ENCODE measurements around the gene PADI3. TPM values are rescaled to one million over a fixed set of nuclear protein-coding genes. Genes with fewer than 3 reads are reported as not detected.

PADI3 gene
- polyA plus RNA-seq, 2 of the 4 experiments (the other 2 are of a cell fraction): 0.99 to 2.4 TPM

- TF ChIP-seq REST (IDR thresholded peaks at IDR 0.05): no peak
- TF ChIP-seq FOSB (CRISPR knock-in tag; IDR thresholded peaks at IDR 0.05): no peak
- no peak for TF ChIP-seq HOXB5 (CRISPR knock-in tag; IDR thresholded peaks at IDR 0.05)
- TF ChIP-seq NPAS2 (CRISPR knock-in tag; IDR thresholded peaks at IDR 0.05; ENCODE audit: borderline replicate concordance): no peak
- TF ChIP-seq E2F6 (IDR thresholded peaks at IDR 0.05; ENCODE audit: borderline replicate concordance, low read depth): no peak
- TF ChIP-seq HES2 (IDR thresholded peaks at IDR 0.05): no peak
- TF ChIP-seq MAZ (IDR thresholded peaks at IDR 0.05; ENCODE audit: borderline replicate concordance, low read depth, low read length): no peak
- no peak for TF ChIP-seq SREBF2 (IDR thresholded peaks at IDR 0.05)
- no peak for TF ChIP-seq CEBPB (IDR thresholded peaks at IDR 0.05)
- no peak for TF ChIP-seq HDAC2 (IDR thresholded peaks at IDR 0.05)
- TF ChIP-seq JUN (IDR thresholded peaks at IDR 0.05): no peak
- TF ChIP-seq CTCF (IDR thresholded peaks at IDR 0.05): no peak
These were observed 64.8 kb downstream of the PADI3 start (continued) for GRCh38 chr1:17313530-17314309.

- no peak for FAIRE-seq
- CTCF ChIA-PET: interaction anchor here (1.8 kb wide), 1 partner anchor 22 kb away, joined by 4 read pairs; no protein-coding TSS in a partner anchor
These were observed 65.6 kb downstream of the PADI3 start for GRCh38 chr1:17314491-17314971.

GRCh38 chr1:17315542-17316130 lies 66.7 kb downstream of the PADI3 start:
- no peak for DNase-seq (ENCODE audit: low read depth in 1 of 2, low spot score in 1 of 2)
- no peak overlapping the region for H3K4me2 ChIP-seq
- H3K27ac ChIP-seq: no peak overlapping the region
- no peak overlapping the region for H3K4me3 ChIP-seq
- WGBS (ENCODE audit: missing lambda C conversion rate): 70% methylated on average over 6 of the region's 7 CpGs
- no peak for ATAC-seq
- FAIRE-seq: no peak
- no peaks in the 10 kb centered on the region for H3K4me1 ChIP-seq
- POLR2A ChIA-PET: no interaction called here
- no peak for TF ChIP-seq HMGXB4 (CRISPR knock-in tag; IDR thresholded peaks at IDR 0.05; ENCODE audit: borderline replicate concordance)
- no peak for TF ChIP-seq POLR2A (IDR thresholded peaks at IDR 0.05; ENCODE audit: low read length)
- TF ChIP-seq ATOH8 (CRISPR knock-in tag; IDR thresholded peaks at IDR 0.05; ENCODE audit: low read depth): no peak
- no peak for TF ChIP-seq HDAC2 (IDR thresholded peaks at IDR 0.05)
- H3K9me3 ChIP-seq: no peaks in the 10 kb centered on the region
- CTCF ChIA-PET: interaction anchor here (1.8 kb wide), 1 partner anchor 20 kb away, joined by 4 read pairs; no protein-coding TSS in a partner anchor

More at GRCh38 chr1:17314491-17314971, 65.6 kb downstream of the PADI3 start:
- DNase-seq (ENCODE audit: low read depth in 1 of 2, low spot score in 1 of 2) (no peak), ATAC-seq (no peak)
- H3K27ac ChIP-seq: no peak overlapping the region; a peak in 1 of 6 replicates
- no peaks in the 10 kb centered on the region for H3K9me3 ChIP-seq
- TF ChIP-seq RFX5 (IDR thresholded peaks at IDR 0.05): no peak
- TF ChIP-seq SMC3 (IDR thresholded peaks at IDR 0.05): no peak
- no peak for TF ChIP-seq ZSCAN20 (CRISPR knock-in tag; IDR thresholded peaks at IDR 0.05)
- TF ChIP-seq MAFK (IDR thresholded peaks at IDR 0.05; ENCODE audit: partially characterized antibody): no peak
- TF ChIP-seq POLR2AphosphoS2 (conservative IDR thresholded peaks at IDR 0.05; ENCODE audit: low read length): no peak
- TF ChIP-seq HES2 (IDR thresholded peaks at IDR 0.05): no peak
- H3K4me1 ChIP-seq: peaks cover 1% of the 10 kb centered on the region; the same call in 1 of the 3 replicates
- H3K4me2 ChIP-seq: no peak overlapping the region
- H3K4me3 ChIP-seq: no peak overlapping the region
- 75% methylated on average over 6 of the region's 9 CpGs for WGBS (ENCODE audit: missing lambda C conversion rate)
- POLR2A ChIA-PET: no interaction called here

All from A549 (cell line).